ENCODE data around the gene ITGA2B.
"Not testable (repeated sequence)": the region's sequence is repeated elsewhere in the genome, so short reads cannot be mapped to it uniquely, and the experiment has no call there.

Gene ITGA2B

GRCh38 chr17:44368391-44369243 lies 20.8 kb downstream of the ITGA2B start:
- not testable (repeated sequence) for ATAC-seq

GRCh38 chr17:44367231-44367979 lies 22.0 kb downstream of the ITGA2B start:
- no peak for ATAC-seq

GRCh38 chr17:44365051-44365450 lies 24.4 kb downstream of the ITGA2B start:
- ATAC-seq, result not testable (repeated sequence)

GRCh38 chr17:44363613-44364159 lies 25.8 kb downstream of the ITGA2B start, which contains the start of gene FAM171A2:
Gene FAM171A2, minus strand, starts transcription at chr17:44363853. Its CDS starts 139 bp downstream, at chr17:44363714.
- peak; percentile 90 for ATAC-seq

- ATAC-seq, result peak; percentile 9 to 26
These were observed 26.4 kb downstream of the ITGA2B start for GRCh38 chr17:44362949-44363612.

GRCh38 chr17:44362459-44362948 lies 26.9 kb downstream of the ITGA2B start:
- ATAC-seq, result no peak

- ATAC-seq, result no peak
These were observed 27.9 kb downstream of the ITGA2B start for GRCh38 chr17:44361292-44362260.

GRCh38 chr17:44360826-44361225 lies 28.6 kb downstream of the ITGA2B start:
- ATAC-seq, result no peak

- ATAC-seq, result no peak
These were observed 29.3 kb downstream of the ITGA2B start for GRCh38 chr17:44360144-44360533.

GRCh38 chr17:44359458-44360143 lies 29.8 kb downstream of the ITGA2B start:
- ATAC-seq, result no peak

- ATAC-seq, result no peak
These were observed 30.4 kb downstream of the ITGA2B start for GRCh38 chr17:44359006-44359405.

GRCh38 chr17:44358066-44358465 lies 31.4 kb downstream of the ITGA2B start:
- no peak for ATAC-seq

GRCh38 chr17:44356241-44356640 lies 33.2 kb downstream of the ITGA2B start:
- ATAC-seq, result no peak

GRCh38 chr17:44355642-44356099 lies 33.8 kb downstream of the ITGA2B start:
- ATAC-seq, result no peak

GRCh38 chr17:44354582-44355561 lies 34.6 kb downstream of the ITGA2B start:
- peak; percentile 44 to 48 for ATAC-seq

GRCh38 chr17:44353672-44354331 lies 35.6 kb downstream of the ITGA2B start:
- peak in 1 of 2 donors; percentile 26 for ATAC-seq

GRCh38 chr17:44352828-44353671 lies 36.4 kb downstream of the ITGA2B start:
- no peak for ATAC-seq

Data from activated CD4-positive, CD25-positive, alpha-beta regulatory T cell treated with anti-CD3 and anti-CD28 coated beads, Interleukin-2, amount 50 U/mL, for 24 hours (primary cell).